ENCODE results near the gene MGRN1.

The MGRN1 gene

GRCh38 chr16:4688674-4689045 lies 64.0 kb downstream of the MGRN1 start:
- H3K36me3 ChIP-seq (ENCODE audit: control insufficient read depth, insufficient read depth, low read length), result peaks cover 16% of the 10 kb centered on the region
- H3K27me3 ChIP-seq (ENCODE audit: control insufficient read depth, insufficient read depth, low read length), result no peaks in the 10 kb centered on the region
- H3K4me3 ChIP-seq (ENCODE audit: low read length), result no peak overlapping the region
- no CpG with 5 or more reads among the region's 22 CpGs for WGBS (ENCODE audit: insufficient coverage, insufficient read length)
- no peaks in the 10 kb centered on the region for H3K9me3 ChIP-seq (ENCODE audit: control insufficient read depth, insufficient read depth, low read length)
- H3K27ac ChIP-seq (ENCODE audit: low read length), result no peak overlapping the region
- H3K4me1 ChIP-seq (ENCODE audit: control insufficient read depth, insufficient read depth, low read length), result no peaks in the 10 kb centered on the region
- DNase-seq (ENCODE audit: low read depth, low spot score), result no peak

GRCh38 chr16:4689091-4689671 lies 64.6 kb downstream of the MGRN1 start:
- no peak for DNase-seq (ENCODE audit: low read depth, low spot score)
- Histone ChIP-seq H3K4me3 (ENCODE audit: low read length) (no peak overlapping the region), H3K27ac (ENCODE audit: low read length) (no peak overlapping the region), H3K9me3 (ENCODE audit: control insufficient read depth, insufficient read depth, low read length) (no peaks in the 10 kb centered on the region), H3K4me1 (ENCODE audit: control insufficient read depth, insufficient read depth, low read length) (no peaks in the 10 kb centered on the region), H3K27me3 (ENCODE audit: control insufficient read depth, insufficient read depth, low read length) (no peaks in the 10 kb centered on the region), H3K36me3 (ENCODE audit: control insufficient read depth, insufficient read depth, low read length) (peaks cover 12% of the 10 kb centered on the region)
- WGBS (ENCODE audit: insufficient coverage, insufficient read length), result no CpG with 5 or more reads among the region's 21 CpGs

GRCh38 chr16:4689864-4690704 lies 65.5 kb downstream of the MGRN1 start:
- Histone ChIP-seq H3K27ac (ENCODE audit: low read length) (no peak overlapping the region), H3K27me3 (ENCODE audit: control insufficient read depth, insufficient read depth, low read length) (no peaks in the 10 kb centered on the region), H3K4me3 (ENCODE audit: low read length) (no peak overlapping the region), H3K4me1 (ENCODE audit: control insufficient read depth, insufficient read depth, low read length) (no peaks in the 10 kb centered on the region), H3K9me3 (ENCODE audit: control insufficient read depth, insufficient read depth, low read length) (no peaks in the 10 kb centered on the region), H3K36me3 (ENCODE audit: control insufficient read depth, insufficient read depth, low read length) (peaks cover 11% of the 10 kb centered on the region)
- WGBS (ENCODE audit: insufficient coverage, insufficient read length), result no CpG with 5 or more reads among the region's 31 CpGs
- DNase-seq (ENCODE audit: low read depth, low spot score), result no peak

- Histone ChIP-seq H3K4me3 (ENCODE audit: low read length) (no peak overlapping the region), H3K36me3 (ENCODE audit: control insufficient read depth, insufficient read depth, low read length) (peaks cover 18% of the 10 kb centered on the region), H3K9me3 (ENCODE audit: control insufficient read depth, insufficient read depth, low read length) (no peaks in the 10 kb centered on the region), H3K27me3 (ENCODE audit: control insufficient read depth, insufficient read depth, low read length) (no peaks in the 10 kb centered on the region), H3K27ac (ENCODE audit: low read length) (no peak overlapping the region), H3K4me1 (ENCODE audit: control insufficient read depth, insufficient read depth, low read length) (no peaks in the 10 kb centered on the region)
- DNase-seq (ENCODE audit: low read depth, low spot score), result no peak
- no CpG with 5 or more reads among the region's 19 CpGs for WGBS (ENCODE audit: insufficient coverage, insufficient read length)
These were observed 66.5 kb downstream of the MGRN1 start for GRCh38 chr16:4690946-4691665.

- Histone ChIP-seq H3K36me3 (ENCODE audit: control insufficient read depth, insufficient read depth, low read length) (peaks cover 17% of the 10 kb centered on the region), H3K4me3 (ENCODE audit: low read length) (no peak overlapping the region), H3K9me3 (ENCODE audit: control insufficient read depth, insufficient read depth, low read length) (no peaks in the 10 kb centered on the region), H3K27ac (ENCODE audit: low read length) (no peak overlapping the region), H3K27me3 (ENCODE audit: control insufficient read depth, insufficient read depth, low read length) (no peaks in the 10 kb centered on the region), H3K4me1 (ENCODE audit: control insufficient read depth, insufficient read depth, low read length) (no peaks in the 10 kb centered on the region)
- DNase-seq (ENCODE audit: low read depth, low spot score), result no peak
- no CpG with 5 or more reads among the region's 20 CpGs for WGBS (ENCODE audit: insufficient coverage, insufficient read length)
These were observed 67.2 kb downstream of the MGRN1 start for GRCh38 chr16:4691666-4692412.

DNA sequence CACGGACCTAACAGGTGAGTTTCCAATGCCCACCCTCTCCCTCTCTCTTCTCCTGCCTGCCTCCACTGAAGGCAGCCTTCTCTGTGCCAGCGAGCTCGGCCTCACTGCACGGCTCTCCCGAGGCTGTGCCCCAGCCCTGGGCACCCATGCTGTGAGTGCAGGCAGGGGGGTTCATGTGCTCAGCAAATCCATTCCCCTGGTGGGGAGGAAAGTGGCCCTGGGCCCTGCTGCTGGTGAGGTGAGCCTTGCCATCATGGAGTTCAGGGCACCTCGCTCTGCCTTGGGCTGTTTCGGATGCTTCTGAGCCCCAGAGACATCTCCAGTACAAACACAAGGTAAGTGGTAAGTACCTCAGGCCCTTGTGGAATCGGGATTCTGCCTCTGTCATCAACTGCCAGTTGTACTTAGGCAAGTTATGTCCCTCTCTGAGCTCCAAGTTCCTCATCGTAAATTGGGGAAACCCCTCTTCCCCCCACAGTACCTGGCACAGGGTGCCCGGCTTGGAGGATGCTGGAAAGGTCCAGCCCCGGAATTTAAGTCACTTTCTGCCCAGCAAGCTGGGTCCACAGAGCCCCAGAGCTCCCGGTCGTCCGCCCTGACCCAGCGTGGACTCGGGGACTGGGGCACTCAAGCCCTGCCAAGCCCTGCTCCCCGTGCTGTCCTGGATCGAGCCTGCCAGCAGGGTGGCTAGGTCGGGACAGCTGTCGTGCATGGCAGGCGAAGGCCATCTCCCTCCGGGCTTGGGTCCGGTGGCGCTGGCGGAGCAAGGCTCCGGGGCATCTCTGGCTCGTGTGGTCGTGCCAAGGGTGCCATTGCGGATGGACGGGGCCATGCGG lies 68.1 kb downstream of the MGRN1 start:
- H3K36me3 ChIP-seq (ENCODE audit: control insufficient read depth, insufficient read depth, low read length), result peaks cover 16% of the 10 kb centered on the region
- no peaks in the 10 kb centered on the region for H3K9me3 ChIP-seq (ENCODE audit: control insufficient read depth, insufficient read depth, low read length)
- no peaks in the 10 kb centered on the region; the same call in 1 of the 2 replicates for H3K4me1 ChIP-seq (ENCODE audit: control insufficient read depth, insufficient read depth, low read length)
- no CpG with 5 or more reads among the region's 31 CpGs for WGBS (ENCODE audit: insufficient coverage, insufficient read length)
- no peaks in the 10 kb centered on the region for H3K27me3 ChIP-seq (ENCODE audit: control insufficient read depth, insufficient read depth, low read length)
- no peak for DNase-seq (ENCODE audit: low read depth, low spot score)
- peak overlapping the region; percentile 41; the same call in 1 of the 2 replicates for H3K4me3 ChIP-seq (ENCODE audit: low read length)
- no peak overlapping the region for H3K27ac ChIP-seq (ENCODE audit: low read length)

GRCh38 chr16:4693296-4693955 lies 68.8 kb downstream of the MGRN1 start, which contains the start of gene NUDT16L1:
TSS of gene NUDT16L1 (plus strand) at chr16:4693562. CDS start at chr16:4693727, 165 bp downstream.
- peak within 1 kb of the TSS; percentile 90 for H3K4me3 ChIP-seq (ENCODE audit: low read length)
- H3K9me3 ChIP-seq (ENCODE audit: control insufficient read depth, insufficient read depth, low read length), result no peaks in the 10 kb centered on the region
- H3K36me3 ChIP-seq (ENCODE audit: control insufficient read depth, insufficient read depth, low read length), result peaks cover 19% of the 10 kb centered on the region
- H3K27me3 ChIP-seq (ENCODE audit: control insufficient read depth, insufficient read depth, low read length), result no peaks in the 10 kb centered on the region
- peak; percentile 90 for DNase-seq (ENCODE audit: low read depth, low spot score)
- no peak within 1 kb of the TSS for H3K27ac ChIP-seq (ENCODE audit: low read length)
- WGBS (ENCODE audit: insufficient coverage, insufficient read length), result no CpG with 5 or more reads among the region's 91 CpGs
- no peaks in the 10 kb centered on the region; the same call in 1 of the 2 replicates for H3K4me1 ChIP-seq (ENCODE audit: control insufficient read depth, insufficient read depth, low read length)

- DNase-seq (ENCODE audit: low read depth, low spot score), result no peak
- WGBS (ENCODE audit: insufficient coverage, insufficient read length), result no CpG with 5 or more reads among the region's 54 CpGs
- Histone ChIP-seq H3K36me3 (ENCODE audit: control insufficient read depth, insufficient read depth, low read length) (peaks cover 25% of the 10 kb centered on the region), H3K27me3 (ENCODE audit: control insufficient read depth, insufficient read depth, low read length) (no peaks in the 10 kb centered on the region), H3K9me3 (ENCODE audit: control insufficient read depth, insufficient read depth, low read length) (no peaks in the 10 kb centered on the region), H3K27ac (ENCODE audit: low read length) (no peak overlapping the region), H3K4me1 (ENCODE audit: control insufficient read depth, insufficient read depth, low read length) (no peaks in the 10 kb centered on the region; the same call in 1 of the 2 replicates), H3K4me3 (ENCODE audit: low read length) (peak overlapping the region; percentile 90)
These were observed 69.5 kb downstream of the MGRN1 start for GRCh38 chr16:4693956-4694641.
